SJCRH30 (cell line): ENCODE measurements around the gene CFAP141. TPM values are rescaled to one million over a fixed set of nuclear protein-coding genes. Genes with fewer than 3 reads are reported as not detected.
"Not testable (repeated sequence)": the region's sequence is repeated elsewhere in the genome, so short reads cannot be mapped to it uniquely, and the experiment has no call there.

ENCODE experiments used
- DNase-seq, 2 experiments: peaks; one replicate each; pipeline ENCODE4 v3.0.0-alpha.2; 2015 to 2020
- H3K27ac ChIP-seq: fragments of 250-450 bp; sonication (Bioruptor Pico); 2 replicates; pipeline ENCODE4 v1.5.1; 2020; ENCODE audit warnings: mild to moderate bottlenecking, moderate library complexity
- H3K27me3 ChIP-seq: fragments of 250-450 bp; sonication (Bioruptor Pico); 2 replicates; pipeline ENCODE4 v1.5.1; 2020; ENCODE audit warnings: mild to moderate bottlenecking, moderate library complexity
- H3K36me3 ChIP-seq: fragments of 250-450 bp; sonication (Bioruptor Pico); 2 replicates; pipeline ENCODE4 v1.5.1; 2020; ENCODE audit warnings: mild to moderate bottlenecking, moderate library complexity
- H3K4me1 ChIP-seq: fragments of 250-450 bp; sonication (Bioruptor Pico); 2 replicates; pipeline ENCODE4 v1.5.1; 2020; ENCODE audit warnings: mild to moderate bottlenecking, moderate library complexity
- H3K4me3 ChIP-seq: fragments of 250-450 bp; sonication (Bioruptor Pico); 2 replicates; pipeline ENCODE4 v1.5.1; 2020; ENCODE audit warnings: mild to moderate bottlenecking, moderate library complexity
- H3K9me3 ChIP-seq: fragments of 250-450 bp; sonication (Bioruptor Pico); replicated peaks from 2 replicates; pipeline ENCODE4 v1.5.1; 2020; ENCODE audit warnings: mild to moderate bottlenecking, moderate library complexity
- total RNA-seq: library from RNA; depleted of rRNA; stranded (reverse); fragments of >200 nt; shearing (Covaris generic); gene quantifications from 2 replicates; pipeline ENCODE4 v1.2.3, GENCODE V29; 2014; rRNA removed

CFAP141 gene
- not detected in 2 replicates for total RNA-seq

DNA sequence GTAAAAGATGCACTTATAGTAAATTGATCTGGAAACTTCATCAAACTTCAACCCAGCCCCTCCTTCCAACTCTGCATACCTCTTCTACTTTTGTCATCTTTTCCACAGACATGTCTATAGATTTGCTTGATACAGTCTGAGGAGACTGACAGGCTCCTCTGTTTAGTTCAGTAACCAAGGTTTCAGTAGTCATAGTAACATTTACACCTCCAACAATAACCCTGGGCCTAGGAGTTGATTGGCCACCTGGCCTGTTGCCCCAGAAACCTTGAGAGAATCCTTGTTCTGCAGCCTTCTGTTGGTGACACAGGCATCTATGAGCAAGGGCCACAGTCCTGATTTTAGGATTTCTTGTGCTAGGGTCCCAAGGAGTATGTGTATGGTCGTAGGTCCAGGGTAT is at the start of gene CFAP141:
TSS of gene CFAP141 (minus strand) at position 138 of the 400 bp plus-strand sequence. CDS start at position 112, 26 bp downstream.
- peaks cover 27% of the 10 kb centered on the region for H3K36me3 ChIP-seq
- DNase-seq = no peak
- H3K4me1 ChIP-seq = no peaks in the 10 kb centered on the region
- H3K27me3 ChIP-seq = no peaks in the 10 kb centered on the region
- H3K27ac ChIP-seq = no peak within 1 kb of the TSS
- no peak within 1 kb of the TSS for H3K4me3 ChIP-seq
- no peaks in the 10 kb centered on the region for H3K9me3 ChIP-seq

DNA sequence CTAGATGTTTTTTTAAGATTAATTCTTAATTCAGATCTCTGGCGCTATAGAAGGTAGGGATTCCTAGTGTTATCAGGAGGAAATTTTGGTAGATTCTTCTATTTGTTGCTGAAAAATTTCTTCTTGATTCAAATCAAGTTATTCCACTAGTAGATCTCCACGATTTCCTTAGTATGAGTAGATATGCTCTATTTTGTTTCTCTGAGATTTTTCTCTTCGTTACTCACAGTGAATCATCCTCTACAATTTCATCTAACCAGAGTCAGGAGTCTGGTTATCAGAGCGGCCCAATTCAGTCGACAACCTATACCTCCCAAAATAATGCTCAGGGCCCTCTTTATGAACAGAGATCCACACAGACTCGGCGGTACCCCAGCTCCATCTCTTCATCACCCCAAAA is 47.5 kb upstream of the CFAP141 start:
- H3K4me1 ChIP-seq = no peaks in the 10 kb centered on the region
- no peaks in the 10 kb centered on the region for H3K27me3 ChIP-seq
- no peak overlapping the region for H3K27ac ChIP-seq
- DNase-seq = no peak
- peaks cover 85% of the 10 kb centered on the region for H3K36me3 ChIP-seq
- H3K4me3 ChIP-seq = no peak overlapping the region
- H3K9me3 ChIP-seq = no peaks in the 10 kb centered on the region

- DNase-seq = no peak
- Histone ChIP-seq H3K4me3 (no peak overlapping the region), H3K27ac (no peak overlapping the region), H3K36me3 (peaks cover 85% of the 10 kb centered on the region), H3K27me3 (no peaks in the 10 kb centered on the region), H3K9me3 (no peaks in the 10 kb centered on the region), H3K4me1 (no peaks in the 10 kb centered on the region)
Measured at GRCh38 chr1:154241703-154242351, 35.7 kb upstream of the CFAP141 start.

- no peaks in the 10 kb centered on the region for H3K27me3 ChIP-seq
- H3K9me3 ChIP-seq = no peaks in the 10 kb centered on the region
- no peak overlapping the region for H3K27ac ChIP-seq
- H3K4me3 ChIP-seq = no peak overlapping the region
- DNase-seq = no peak
- no peaks in the 10 kb centered on the region for H3K4me1 ChIP-seq
- H3K36me3 ChIP-seq = peaks cover 85% of the 10 kb centered on the region
Measured at GRCh38 chr1:154240294-154240833, 34.2 kb upstream of the CFAP141 start.

GRCh38 chr1:154239491-154239890 is 33.4 kb upstream of the CFAP141 start:
- H3K4me1 ChIP-seq = no peaks in the 10 kb centered on the region
- H3K36me3 ChIP-seq = peaks cover 83% of the 10 kb centered on the region
- no peaks in the 10 kb centered on the region for H3K9me3 ChIP-seq
- no peak overlapping the region for H3K4me3 ChIP-seq
- no peak overlapping the region for H3K27ac ChIP-seq
- H3K27me3 ChIP-seq = no peaks in the 10 kb centered on the region
- no peak for DNase-seq

DNA sequence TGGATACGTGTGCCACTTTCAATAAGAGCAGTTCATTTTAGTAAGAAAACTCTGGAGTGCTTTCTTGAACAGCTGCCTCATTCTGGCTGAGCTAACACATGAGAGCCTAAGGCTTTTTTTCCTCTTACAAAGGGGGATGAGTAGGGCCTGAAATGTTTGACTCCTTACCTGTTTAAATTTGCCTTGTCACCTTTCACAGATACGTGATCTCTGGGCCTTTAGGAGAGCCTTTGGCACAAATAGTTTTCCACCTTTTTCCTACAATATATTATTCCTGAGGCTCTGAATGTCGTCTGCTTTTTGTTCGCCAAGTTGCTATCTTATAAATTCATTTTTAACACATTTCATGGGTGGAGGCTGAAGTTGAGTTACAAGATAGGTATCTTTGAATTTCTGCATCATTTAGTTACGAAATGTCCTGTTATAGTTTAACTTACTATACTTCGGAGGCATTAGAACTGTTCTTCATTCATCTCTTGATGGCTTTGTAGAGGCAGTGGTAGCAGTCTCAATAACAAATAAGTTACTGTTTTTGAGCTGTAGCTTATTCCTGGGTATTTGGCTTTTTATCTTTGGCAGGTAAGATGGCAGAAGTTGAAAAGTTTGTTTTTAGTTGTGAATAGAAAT is 31.9 kb upstream of the CFAP141 start:
- Histone ChIP-seq H3K9me3 (no peaks in the 10 kb centered on the region), H3K4me1 (no peaks in the 10 kb centered on the region), H3K4me3 (no peak overlapping the region), H3K27ac (no peak overlapping the region), H3K27me3 (no peaks in the 10 kb centered on the region), H3K36me3 (peaks cover 81% of the 10 kb centered on the region)
- no peak for DNase-seq

- no peak for DNase-seq
- H3K27ac ChIP-seq = no peak overlapping the region
- peaks cover 77% of the 10 kb centered on the region for H3K36me3 ChIP-seq
- no peaks in the 10 kb centered on the region for H3K9me3 ChIP-seq
- no peaks in the 10 kb centered on the region for H3K27me3 ChIP-seq
- no peak overlapping the region for H3K4me3 ChIP-seq
- H3K4me1 ChIP-seq = no peaks in the 10 kb centered on the region
Measured at GRCh38 chr1:154237435-154237834, 31.3 kb upstream of the CFAP141 start.

- H3K27me3 ChIP-seq = no peaks in the 10 kb centered on the region
- no peaks in the 10 kb centered on the region for H3K4me1 ChIP-seq
- no peak overlapping the region for H3K27ac ChIP-seq
- peaks cover 73% of the 10 kb centered on the region for H3K36me3 ChIP-seq
- no peak for DNase-seq
- H3K9me3 ChIP-seq = no peaks in the 10 kb centered on the region
- H3K4me3 ChIP-seq = no peak overlapping the region
Measured at GRCh38 chr1:154236855-154237254, 30.7 kb upstream of the CFAP141 start.

- H3K4me3 ChIP-seq, H3K9me3 ChIP-seq, DNase-seq, H3K27ac ChIP-seq, H3K4me1 ChIP-seq, H3K27me3 ChIP-seq: not testable (repeated sequence)
- H3K36me3 ChIP-seq = peaks cover 81% of the 10 kb centered on the region
Measured at GRCh38 chr1:154233127-154233526, 27.0 kb upstream of the CFAP141 start.

- not testable (repeated sequence) for DNase-seq, H3K9me3 ChIP-seq
- peaks cover 82% of the 10 kb centered on the region for H3K36me3 ChIP-seq
Measured at GRCh38 chr1:154231112-154231511, 25.0 kb upstream of the CFAP141 start.

DNA sequence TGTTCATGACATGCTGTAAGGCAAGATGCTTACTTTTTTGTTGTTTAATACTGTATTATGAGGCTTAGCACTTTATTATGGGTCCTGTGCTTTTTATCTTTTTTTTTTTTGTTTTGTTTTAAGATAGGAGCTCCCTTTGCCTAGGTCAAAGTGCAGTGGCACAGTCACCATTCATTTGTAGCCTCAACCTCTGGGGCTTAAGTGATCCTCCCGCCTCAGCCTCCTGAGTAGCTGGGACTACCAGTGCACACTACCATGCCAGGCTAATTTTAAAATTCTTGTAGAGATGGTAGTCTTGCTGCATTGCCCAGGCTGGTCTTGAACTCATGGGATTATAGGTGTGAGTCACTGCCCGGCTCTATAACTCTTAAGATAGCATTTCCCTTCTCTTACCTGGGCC is 19.2 kb upstream of the CFAP141 start:
- Histone ChIP-seq H3K27me3 (no peaks in the 10 kb centered on the region), H3K36me3 (peaks cover 54% of the 10 kb centered on the region), H3K4me3 (no peak overlapping the region), H3K4me1 (no peaks in the 10 kb centered on the region), H3K27ac (no peak overlapping the region), H3K9me3 (0 out of 2 replicates have a peak, but pooled peaks cover 4% of the 10 kb centered on the region)
- DNase-seq = no peak

More at GRCh38 chr1:154231112-154231511, 25.0 kb upstream of the CFAP141 start:
- H3K4me1 ChIP-seq, H3K27me3 ChIP-seq, H3K27ac ChIP-seq, H3K4me3 ChIP-seq: not testable (repeated sequence)

DNA sequence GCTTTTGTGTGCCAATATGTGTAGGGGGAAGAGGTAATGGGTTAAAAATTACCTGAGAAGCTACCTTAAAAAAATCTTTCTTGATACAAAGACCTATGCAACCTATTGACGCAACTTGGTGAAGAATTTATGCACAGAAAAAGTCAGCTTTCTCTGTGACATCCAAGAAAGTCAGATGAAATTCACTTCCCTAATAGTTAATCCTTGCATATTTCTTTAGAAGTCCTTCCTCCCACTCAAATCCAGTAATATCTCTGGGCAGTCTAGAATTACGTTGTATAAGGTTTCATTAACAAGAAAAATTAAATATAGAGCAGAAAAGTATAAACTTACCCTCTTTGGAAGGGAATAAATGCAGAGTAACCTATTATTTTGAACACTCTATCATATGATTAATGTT is 17.5 kb upstream of the CFAP141 start:
- Histone ChIP-seq H3K36me3 (peaks cover 41% of the 10 kb centered on the region), H3K4me3 (no peak overlapping the region), H3K27me3 (no peaks in the 10 kb centered on the region), H3K4me1 (peaks cover 3% of the 10 kb centered on the region; the same call in 1 of the 2 replicates), H3K27ac (no peak overlapping the region), H3K9me3 (0 out of 2 replicates have a peak, but pooled peaks cover 4% of the 10 kb centered on the region)
- DNase-seq = no peak

DNA sequence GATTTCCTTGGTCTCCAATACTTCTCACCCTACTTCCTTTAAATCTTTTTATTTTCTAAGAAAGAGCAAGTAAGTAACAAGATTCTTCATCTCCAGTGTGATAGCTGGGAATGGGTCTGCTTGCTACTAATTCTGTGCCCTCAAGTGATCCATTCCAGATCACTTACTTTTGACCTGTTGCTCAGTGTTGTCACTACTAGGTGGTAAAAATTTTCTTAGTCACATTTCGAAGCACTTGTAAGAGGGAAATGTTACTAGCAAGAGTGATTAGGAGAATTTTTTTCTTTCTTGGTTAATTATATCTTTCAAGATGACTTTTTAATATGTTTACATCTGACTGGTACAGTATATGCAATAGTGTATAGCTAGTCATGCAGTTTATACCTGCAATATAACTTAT is 16.8 kb upstream of the CFAP141 start:
- peaks cover 41% of the 10 kb centered on the region for H3K36me3 ChIP-seq

GRCh38 chr1:154222518-154222917 is 16.4 kb upstream of the CFAP141 start:
- peak overlapping the region; percentile 98 for H3K4me3 ChIP-seq
- no peaks in the 10 kb centered on the region for H3K27me3 ChIP-seq
- no peak for DNase-seq
- peaks cover 3% of the 10 kb centered on the region; the same call in 1 of the 2 replicates for H3K4me1 ChIP-seq
- H3K27ac ChIP-seq = no peak overlapping the region
- H3K9me3 ChIP-seq = 0 out of 2 replicates have a peak, but pooled peaks cover 4% of the 10 kb centered on the region
- peaks cover 41% of the 10 kb centered on the region for H3K36me3 ChIP-seq

More for the DNA sequence above, 16.8 kb upstream of the CFAP141 start:
- Histone ChIP-seq H3K9me3 (0 out of 2 replicates have a peak, but pooled peaks cover 4% of the 10 kb centered on the region), H3K27me3 (no peaks in the 10 kb centered on the region), H3K4me3 (no peak overlapping the region), H3K4me1 (peaks cover 3% of the 10 kb centered on the region; the same call in 1 of the 2 replicates), H3K27ac (no peak overlapping the region)
- DNase-seq = no peak

GRCh38 chr1:154221278-154222001 is 15.3 kb upstream of the CFAP141 start:
- Histone ChIP-seq H3K4me3 (peak overlapping the region; percentile 98), H3K9me3 (0 out of 2 replicates have a peak, but pooled peaks cover 4% of the 10 kb centered on the region), H3K36me3 (peaks cover 35% of the 10 kb centered on the region), H3K4me1 (peaks cover 3% of the 10 kb centered on the region; the same call in 1 of the 2 replicates), H3K27ac (peak overlapping the region; percentile 97), H3K27me3 (no peaks in the 10 kb centered on the region)
- DNase-seq = peak; percentile 56 to 59
